ENCODE measurements around the gene MAPT.
A peak's percentile ranks its signal among the peaks of the same experiment; 100 is the strongest.

MAPT gene

DNA sequence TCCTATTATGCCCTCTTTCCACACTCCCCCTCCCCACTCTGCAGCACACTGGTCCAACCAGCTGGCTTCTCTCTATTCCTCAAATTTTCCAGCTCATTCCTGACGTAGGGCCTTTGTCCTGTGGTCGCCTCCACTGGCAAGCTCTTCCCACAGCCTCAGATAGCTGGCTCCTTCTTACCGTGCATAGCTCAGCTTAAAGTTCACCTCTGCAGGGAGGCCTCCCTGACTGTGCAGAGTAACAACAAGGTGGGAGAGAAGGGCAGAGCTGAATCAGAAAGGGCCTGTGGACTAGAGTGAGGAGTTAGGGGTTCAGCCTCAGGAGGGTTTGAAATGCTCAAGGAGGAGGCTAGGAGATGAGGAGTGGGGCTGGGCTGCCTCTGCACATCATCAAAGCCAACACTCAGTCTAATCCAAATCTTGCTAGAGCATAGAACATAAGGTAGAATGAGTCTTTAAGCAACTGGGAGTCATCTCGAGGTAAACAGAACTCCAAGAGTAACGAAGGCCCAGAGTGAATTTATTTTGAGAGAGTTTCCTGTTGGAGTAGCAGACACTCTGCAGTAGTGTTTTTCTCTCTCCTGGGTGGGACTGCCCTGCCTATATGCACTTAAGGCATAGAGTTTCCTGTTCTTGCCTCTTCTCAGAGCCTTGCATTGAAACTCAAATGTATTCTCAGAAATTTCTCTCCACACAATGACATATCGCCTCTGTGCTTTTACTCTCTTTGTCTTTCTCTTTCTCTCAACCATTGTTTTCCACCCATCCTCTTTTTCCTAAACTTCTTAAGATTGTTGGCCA lies 30.3 kb upstream of the MAPT start:
- no peak for DNase-seq

DNA sequence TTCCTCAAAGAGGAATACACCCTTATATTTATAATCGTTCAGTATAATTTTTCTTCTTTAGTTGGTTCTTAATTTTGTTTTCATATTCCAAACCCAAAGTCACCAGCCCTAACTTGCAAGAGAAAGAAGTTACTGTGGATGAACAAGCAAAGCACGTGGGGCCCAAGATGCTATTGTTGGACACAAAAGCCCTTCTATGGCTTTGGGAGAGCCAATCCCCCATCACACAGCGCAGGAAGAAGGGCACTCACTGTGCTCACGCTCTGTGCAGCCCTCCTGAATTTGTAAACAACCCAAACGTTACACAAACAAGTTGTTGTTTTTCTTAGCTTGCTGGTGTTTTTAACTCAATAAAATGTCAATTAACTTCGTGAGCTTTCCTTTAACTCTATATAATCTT lies 27.2 kb upstream of the MAPT start:
- no peak for DNase-seq

DNA sequence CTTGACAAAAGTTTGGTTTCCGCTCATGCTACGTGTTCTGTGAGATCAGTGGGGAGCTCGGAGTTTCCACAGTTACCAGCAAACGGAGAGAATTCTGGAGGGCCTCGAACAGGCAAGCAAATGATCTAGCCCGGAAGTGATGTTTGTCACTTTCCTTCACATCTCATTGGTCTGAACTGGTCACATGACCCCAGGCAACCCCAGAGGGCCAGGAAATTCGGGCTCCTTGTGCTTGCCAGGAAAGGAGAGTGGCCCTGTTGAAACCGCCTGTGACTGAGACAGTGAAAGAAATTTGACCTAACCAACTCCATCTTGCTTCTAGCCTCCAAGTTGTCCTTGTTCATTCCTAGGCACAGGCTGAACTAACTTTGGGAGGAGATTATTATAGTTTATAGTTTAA lies 26.7 kb upstream of the MAPT start:
- DNase-seq: no peak

DNA sequence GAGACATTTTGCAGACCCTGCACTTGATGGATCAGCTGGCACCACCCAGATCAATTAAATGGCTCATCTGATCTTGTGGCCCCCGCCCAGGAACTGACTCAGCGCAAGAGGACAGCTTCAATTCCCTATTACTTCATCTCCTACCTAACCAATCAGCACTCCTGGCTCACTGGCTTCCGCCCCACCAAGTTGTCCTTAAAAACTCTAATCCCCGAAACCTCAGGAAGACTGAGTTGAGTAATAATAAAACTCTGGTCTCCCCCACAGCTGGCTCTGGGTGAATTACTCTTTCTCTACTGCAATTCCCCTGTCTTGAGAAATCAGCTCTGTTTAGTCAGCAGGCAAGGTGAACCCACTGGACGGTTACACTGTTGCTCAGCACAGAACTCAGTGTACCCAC lies 26.1 kb upstream of the MAPT start:
- DNase-seq: no peak

DNA sequence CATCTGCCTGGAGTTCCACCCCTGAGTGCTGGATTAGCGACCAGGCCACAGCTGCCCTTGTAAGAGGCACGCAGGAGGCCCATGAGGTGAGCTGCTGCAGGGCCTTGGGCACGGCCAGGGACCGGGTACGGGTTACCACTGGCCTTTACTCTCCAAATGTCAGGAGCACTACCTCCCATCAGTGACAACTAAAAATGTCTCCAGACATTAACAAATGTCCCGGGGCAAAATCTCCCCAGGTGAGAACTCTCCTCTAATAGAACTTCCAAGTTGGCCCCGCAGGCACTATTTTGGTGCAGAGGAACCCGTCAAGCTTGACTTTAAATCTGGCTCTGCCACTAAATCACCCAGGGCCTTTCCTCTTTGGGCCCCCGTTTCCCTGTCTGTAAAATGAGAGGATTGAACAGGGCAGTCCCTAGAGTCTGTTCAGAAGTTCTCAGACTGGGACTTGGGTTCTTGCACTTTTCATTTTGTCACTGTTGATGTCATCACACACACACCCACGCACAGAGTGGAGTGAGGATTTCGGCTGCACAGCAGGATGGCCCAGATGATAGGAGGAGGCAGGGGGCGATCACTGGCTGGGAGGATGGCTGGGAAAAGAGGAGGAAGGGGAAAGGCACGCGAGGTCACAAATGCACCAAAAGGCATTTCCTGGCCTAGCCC lies 24.5 kb upstream of the MAPT start:
- DNase-seq: no peak

DNA sequence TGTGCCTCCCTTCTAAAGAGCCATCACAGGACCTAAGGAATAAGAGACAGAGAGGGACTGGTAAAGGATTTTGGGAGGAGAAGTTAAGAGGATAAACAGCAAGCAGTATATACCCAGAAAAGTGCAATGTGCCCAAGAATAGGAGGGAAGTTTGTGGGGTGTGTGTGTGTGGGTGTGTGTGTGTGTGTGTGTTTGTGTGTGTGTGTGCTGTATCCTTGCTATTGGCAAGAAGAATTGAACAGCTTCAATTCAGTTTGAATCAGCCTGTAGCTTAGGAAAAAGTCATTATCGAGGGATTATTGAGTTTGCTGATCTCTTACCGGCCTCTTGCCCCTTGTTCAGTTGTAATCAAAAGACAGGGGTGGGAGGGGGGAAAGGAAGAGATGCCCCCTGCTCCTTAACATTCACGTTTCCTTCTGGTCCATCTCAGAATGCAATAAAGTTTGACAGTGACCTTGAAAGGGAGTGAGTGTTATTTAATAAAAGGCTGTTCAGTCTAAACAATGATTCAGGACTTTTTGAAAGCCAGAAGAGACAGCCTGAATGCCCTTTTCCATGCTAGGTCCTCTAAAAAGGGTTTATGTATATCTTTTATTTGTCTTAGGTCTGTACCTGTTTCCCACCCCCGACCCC lies 23.9 kb upstream of the MAPT start:
- DNase-seq: no peak

DNA sequence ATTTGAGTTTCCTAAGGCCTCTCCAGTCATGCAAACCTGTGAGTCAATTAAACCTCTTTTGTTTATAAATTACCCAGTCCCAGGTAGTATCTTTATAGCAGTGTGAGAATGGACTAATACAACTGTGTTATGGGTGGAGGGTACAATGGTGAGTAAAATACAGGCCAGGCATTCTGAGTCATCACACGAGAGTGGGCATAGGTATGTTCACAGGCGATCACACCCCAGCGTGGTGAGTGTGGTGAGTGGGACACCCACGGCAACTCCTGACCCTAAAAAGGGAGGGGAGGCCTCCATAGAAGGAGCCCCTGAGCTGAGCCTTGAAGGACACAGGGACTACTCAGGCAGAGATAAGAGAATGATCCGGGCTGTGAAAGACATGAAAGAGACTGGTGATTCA lies 22.6 kb upstream of the MAPT start:
- no peak for DNase-seq

DNA sequence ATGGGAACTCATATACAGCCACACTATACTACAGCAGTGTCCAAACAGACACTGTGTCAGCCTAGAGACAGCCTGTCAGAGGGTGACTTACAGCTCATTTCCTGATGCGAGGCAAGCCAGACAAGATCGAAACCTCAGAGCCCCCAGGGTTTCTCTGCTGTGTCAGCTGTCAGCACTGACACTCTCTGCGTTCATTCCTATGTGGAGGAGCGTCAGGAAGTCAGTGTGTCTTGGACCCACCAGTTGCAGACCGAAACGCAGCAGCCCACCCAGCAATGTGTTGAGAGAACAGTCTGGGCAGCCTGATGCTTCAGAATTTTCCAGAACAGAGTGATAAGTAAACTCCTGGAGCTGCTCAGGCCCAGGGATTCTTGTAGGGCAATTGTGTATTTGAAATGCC lies 20.6 kb upstream of the MAPT start:
- DNase-seq: no peak

DNA sequence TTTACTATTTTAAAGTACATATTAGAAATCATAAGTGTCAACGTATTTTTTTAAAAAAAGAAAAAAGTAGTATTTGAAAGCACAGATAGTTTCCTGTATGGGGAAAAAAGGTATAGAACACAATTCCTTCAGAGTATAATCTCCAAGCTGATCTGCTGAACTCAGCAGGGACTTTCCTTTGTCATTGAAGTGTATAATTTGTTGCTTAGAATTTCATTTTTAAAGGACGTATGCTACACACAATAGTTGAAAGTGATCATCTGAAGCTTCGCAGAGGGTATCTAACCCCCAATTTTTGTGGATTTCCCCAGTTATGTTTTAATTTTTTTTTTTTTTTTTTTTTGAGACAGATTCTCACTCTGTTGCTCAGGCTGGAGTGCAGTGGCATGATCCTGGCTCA lies 20.2 kb upstream of the MAPT start:
- no peak for DNase-seq

DNA sequence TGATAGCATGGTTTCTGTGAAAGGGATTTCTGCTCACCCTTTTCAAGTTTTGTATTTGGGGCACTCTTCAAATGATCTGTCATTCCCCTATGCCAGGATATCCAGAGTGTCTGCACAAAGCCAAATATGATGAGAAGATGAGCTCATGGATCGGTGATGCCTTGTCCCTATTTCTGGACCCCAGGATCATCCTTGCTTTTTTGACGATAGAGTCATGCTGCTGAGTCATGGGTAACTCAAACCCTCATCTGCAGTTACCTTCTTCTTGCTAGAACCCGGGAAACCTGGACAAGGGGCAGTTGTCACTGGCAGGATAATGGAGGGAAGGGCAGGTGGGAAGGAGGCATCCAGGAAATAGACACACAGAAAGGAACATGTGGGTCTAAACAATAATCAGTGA lies 17.8 kb upstream of the MAPT start:
- DNase-seq: no peak

DNA sequence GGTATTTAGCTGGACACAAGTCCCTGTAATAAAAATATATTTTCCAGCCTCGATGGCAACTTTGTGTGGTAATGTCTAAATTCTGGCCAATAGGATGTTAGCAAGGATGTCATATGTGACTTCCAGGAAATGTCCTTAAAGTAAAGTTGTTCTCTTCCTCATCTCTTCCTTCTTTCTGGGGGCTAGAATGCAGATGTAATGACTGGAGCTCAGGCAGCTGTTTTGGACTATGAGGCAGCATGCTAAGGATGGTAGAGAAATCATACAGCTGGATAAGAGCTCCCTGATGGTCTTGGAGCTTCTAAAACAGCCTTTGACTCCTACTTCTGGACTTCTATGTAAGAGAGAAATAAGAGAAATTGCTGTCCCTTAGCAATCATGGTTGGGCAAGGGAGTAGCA lies 16.9 kb upstream of the MAPT start:
- no peak for DNase-seq

DNA sequence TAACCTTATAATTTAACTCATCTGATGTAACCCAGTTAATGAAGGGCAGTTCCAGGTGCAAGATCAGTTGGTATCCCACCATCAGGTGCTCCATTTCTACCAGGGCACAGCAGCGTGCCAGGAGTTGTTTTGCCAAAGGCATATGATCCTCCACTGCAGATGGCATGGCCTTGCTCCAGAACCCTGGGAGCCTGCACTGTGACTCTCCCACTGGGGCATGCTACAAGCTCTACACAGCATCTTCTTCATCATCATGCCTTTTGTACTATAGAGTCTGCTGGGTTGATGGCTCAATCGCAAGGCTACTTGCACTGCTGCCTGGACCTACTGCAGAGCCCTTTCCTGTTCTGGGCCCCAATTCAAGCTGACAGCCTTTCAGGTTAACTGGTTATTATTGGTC lies 11.3 kb upstream of the MAPT start:
- peak; percentile 23 for DNase-seq

DNA sequence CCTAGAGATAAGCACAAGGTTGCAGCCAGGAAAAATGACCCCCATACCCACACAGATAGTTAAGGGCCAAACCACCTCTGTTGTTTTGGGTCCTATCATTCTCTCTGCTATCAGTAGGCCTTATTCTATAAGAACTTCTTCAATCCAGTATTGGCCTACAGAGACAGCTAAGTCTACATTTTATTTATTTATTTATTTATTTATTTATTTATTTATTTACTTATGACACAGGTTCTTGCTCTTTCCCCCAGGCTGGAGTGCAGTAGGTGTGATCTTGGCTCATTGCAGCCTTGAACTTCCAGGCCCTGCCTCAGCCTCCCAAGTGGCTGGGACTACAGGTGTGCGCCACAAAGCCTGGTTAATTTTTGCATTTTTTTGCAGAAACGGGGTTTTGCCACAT lies 7.5 kb upstream of the MAPT start:
- no peak for DNase-seq

DNA sequence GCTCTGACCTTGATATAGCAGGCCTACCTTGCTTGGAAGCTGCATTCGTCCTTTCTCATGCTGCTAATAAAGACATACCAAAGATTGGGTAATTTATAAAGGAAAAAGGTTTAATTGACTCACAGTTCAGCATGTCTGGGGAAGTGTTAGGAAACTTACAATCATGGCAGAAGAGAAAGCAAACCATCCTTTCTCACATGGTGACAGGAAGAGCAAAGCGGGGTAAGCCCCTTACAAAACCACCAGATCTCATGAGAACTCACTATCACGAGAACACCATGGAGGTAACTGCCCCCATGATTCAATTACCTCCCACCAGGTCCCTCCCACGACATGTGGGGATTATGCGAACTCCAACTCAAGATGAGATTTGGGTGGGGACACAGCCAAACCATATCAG lies 6.0 kb upstream of the MAPT start:
- no peak for DNase-seq

DNA sequence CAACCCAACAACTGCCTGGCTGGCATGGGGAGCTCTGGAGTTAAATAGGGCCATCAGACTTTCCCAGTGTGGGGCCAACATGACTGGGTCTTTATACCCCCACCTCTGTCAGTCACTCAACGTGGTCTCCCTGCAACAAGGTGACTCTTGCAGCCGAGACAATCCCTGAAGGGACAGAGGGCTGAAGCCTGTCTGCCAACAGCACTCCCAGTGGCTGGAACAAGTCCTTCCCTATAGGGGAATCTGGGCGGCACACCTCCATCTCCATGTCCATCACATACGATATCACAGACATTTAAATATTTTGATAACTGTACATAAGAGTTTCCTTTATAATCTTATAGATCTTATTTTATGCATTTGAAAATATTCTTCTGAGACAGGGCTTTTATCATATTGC lies 4.8 kb upstream of the MAPT start:
- DNase-seq: no peak

DNA sequence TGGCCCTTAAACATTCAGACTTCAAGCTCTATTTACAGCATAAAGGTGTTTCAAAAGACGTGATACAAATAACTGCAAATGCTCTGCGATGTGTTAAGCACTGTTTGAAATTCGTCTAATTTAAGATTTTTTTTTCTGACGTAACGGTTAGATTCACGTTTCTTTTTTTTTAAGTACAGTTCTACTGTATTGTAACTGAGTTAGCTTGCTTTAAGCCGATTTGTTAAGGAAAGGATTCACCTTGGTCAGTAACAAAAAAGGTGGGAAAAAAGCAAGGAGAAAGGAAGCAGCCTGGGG lies 681 bp upstream of the MAPT start:
- DNase-seq: no peak

DNA sequence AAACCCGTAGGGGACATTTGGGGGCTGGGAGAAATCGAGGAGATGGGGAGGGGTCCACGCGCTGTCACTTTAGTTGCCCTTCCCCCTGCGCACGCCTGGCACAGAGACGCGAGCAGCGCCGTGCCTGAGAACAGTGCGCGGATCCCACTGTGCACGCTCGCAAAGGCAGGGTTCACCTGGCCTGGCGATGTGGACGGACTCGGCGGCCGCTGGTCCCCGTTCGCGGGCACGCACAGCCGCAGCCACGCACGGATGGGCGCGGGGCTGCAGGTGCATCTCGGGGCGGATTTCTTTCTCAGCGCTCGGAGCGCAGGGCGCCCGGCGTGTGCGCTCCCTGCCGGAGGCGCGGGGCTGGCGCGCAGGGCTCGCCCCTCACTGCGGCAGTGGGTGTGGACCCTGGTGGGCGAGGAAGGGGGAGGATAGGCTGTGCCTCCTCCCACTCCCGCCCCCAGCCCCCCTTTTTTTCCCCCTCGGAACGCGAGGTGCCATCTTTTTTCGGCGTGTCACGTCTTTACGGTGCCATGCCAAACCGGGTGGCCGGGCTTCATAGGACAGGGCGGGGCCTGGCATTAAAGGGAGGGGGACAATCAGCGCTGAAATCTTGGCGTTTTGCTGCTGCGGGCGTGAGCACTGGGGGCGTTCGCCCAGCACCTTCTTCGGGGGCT lies 1.1 kb downstream of the MAPT start:
- DNase-seq: peak; percentile 96

DNA sequence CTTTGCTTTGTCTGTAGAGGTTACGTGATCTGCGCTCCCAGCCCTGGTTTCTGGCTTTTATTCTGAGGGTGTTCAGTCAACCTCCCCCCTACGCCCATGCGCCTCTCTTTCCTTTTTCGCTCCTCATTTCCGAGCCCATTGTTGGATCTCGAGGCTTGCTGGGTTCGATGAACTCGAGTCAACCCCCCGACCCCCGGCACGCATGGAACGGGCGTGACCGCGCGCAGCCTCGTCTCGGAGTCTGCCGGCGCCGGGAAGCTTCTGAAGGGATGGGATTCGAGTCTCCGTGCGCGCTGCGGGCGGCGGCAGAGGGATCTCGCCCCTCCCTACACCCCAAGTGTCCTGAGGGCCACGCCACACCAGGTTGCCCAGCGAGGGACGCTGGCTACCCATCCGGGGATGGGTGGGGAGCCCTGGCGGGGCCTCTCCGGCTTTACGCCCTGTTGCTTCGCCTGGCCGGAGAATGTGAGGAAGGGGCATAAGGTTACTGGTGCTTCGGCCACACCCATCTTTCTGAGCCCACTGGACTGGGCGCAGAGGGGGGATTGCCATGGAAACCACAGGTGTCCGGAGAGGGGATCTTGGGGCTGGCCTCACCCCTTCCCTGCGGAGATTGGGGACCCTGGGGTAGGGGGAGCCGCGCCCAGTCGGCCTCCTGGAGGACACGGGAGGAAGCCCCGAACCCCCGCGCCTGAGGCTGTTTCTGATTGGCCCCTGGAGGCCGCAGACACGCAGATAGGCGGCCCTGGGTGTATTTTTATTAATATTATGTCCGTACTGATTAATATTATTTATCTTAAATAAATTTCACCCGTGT lies 1.8 kb downstream of the MAPT start:
- no peak for DNase-seq

DNA sequence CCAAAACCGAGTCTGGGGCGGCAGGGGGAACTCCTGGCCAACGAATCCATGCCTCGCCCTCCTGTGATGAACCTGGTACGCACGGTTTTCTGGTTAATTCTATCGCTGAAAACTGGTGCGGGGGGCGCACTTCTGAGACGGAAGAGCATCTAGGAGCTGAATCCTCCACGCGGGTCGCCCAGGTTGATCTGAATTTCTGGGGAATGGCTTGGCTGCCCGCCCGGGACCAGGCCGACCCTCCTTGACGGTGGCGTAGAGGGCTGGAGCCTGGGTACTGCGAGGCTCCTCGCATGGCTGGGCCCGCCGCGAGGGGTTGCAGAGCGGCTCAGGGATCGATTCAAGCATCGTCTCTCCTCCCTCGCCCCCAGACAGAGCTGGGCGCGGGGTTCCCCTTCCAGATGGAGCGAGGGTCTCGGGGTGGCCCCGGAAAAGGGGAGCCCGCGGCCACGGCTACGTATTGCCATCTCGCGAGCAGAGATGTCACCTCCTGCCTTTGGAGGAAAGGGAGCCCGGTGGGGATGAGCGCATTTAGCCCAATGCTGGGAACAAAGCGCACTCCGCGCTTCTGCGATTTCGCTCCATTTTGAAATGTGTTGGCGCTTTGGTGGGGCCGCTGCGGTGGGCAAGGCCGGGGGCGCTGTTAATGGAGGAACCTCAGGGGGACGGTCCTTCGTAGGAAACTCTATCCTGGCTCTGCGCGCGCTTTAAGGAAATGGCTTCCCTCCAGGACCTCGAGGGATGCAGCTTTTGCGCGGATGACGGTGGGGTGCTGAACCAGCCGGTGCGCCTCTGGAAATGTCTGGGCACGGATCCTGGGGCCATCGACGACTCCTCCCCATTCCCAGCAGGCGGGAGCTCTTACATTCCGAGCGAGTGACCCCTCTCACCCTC lies 2.7 kb downstream of the MAPT start:
- no peak for DNase-seq

DNA sequence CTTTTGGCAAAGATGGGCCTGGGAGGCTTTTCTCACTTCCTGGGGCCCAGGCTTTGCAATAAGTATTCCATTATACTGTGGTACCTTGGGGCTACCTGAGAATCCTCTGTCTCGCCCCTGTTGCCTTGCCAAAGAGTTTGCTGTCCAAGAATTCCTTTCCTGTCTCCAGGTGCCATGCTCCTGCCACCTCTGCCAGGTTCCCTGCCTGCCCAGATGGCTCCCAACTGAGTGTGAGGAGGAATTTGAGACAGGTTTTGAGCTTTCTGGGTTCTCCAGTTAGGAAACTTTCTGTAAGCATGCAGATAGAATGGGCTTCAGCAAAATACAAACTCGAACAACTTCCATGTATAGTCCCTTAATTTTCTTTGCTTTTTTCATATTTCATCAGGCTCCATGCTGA lies 5.8 kb downstream of the MAPT start:
- no peak for DNase-seq

DNA sequence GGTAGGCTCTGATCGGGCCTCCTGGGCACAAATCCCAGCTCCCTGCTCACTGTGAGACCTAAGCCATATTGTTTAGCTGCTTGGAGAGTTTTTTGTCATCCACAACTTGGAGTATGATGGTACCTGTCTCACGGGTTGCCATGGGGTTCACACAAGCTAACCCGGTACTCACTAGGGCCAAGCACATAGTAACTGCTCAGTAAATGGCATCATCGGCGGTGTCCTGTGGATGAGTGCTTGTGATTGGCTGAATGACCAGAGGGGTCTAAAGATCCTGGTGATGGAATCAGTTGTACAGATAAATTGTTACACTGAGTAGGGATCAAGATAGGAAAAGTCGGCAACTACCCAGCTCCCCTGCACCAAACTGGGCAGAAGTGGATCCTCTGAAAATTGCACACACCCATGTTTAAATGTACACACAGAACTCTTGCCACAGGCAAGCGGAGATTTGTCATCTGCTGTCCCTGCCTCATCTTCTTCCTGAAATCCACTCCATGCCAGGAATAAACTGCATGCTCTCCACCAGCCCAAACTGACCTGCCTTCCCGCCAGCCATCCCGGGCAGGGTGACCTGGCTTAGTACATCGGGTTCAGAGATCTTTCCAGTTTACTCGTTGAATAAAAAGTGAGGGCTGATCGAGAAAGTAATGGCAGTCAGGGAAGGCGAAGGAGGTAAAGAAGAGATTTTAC lies 6.5 kb downstream of the MAPT start:
- no peak for DNase-seq
